Esophagus muscularis mucosa (tissue), 4 donors: Measurements from ENCODE around the gene ACACB. TPM values are rescaled to one million over a fixed set of nuclear protein-coding genes. Genes with fewer than 3 reads are reported as not detected.

Source experiments
- DNase-seq: peaks from one replicate; pipeline ENCODE4 v3.0.0-alpha.2; 2017; ENCODE audit errors: extremely low spot score
- H3K27ac ChIP-seq, 4 donors: fragments of 200-600 bp; sonication (generic); replicated peaks in 1 of 4; 1 replicate in 3 of 4; 2 replicates in 1 of 4; pipeline ENCODE4 v1.5.1; 2016 to 2019; ENCODE audit warnings: mild to moderate bottlenecking in 1 of 4
- H3K27me3 ChIP-seq, 4 donors: fragments of 200-600 bp; sonication (generic); one replicate each; pipeline versions ENCODE4 v1.5.1 to v1.6.0; 2016 to 2019
- H3K36me3 ChIP-seq, 4 donors: fragments of 200-600 bp; sonication (generic); one replicate each; pipeline ENCODE4 v1.5.1; 2016 to 2019
- H3K4me1 ChIP-seq, 4 donors: fragments of 200-600 bp; sonication (generic); one replicate each; pipeline ENCODE4 v1.5.1; 2016 to 2019
- H3K4me3 ChIP-seq, 4 donors: fragments of 200-600 bp; sonication (generic); 1 replicate in 2 of 4; 2 replicates in 2 of 4; pipeline ENCODE4 v1.5.1; 2016 to 2019; ENCODE audit warnings: mild to moderate bottlenecking in 4 of 4, moderate library complexity in 1 of 4
- H3K9me3 ChIP-seq, 4 donors: fragments of 200-600 bp; sonication (generic); 1 replicate in 3 of 4; 2 replicates in 1 of 4; pipeline ENCODE4 v1.5.1; 2016 to 2019
- EP300 ChIP-seq: sonication (generic); formaldehyde crosslinking; IDR thresholded peaks from one replicate; pipeline ENCODE4 v1.6.1; 2017; ENCODE audit warnings: antibody characterized with exemption
- POLR2A ChIP-seq: fragments of 450-650 bp; IDR thresholded peaks from one replicate; pipeline ENCODE4 v1.6.1; 2017; ENCODE audit warnings: antibody characterized with exemption, moderate library complexity, mild to moderate bottlenecking, low read depth
- POLR2AphosphoS5 ChIP-seq, 2 donors: sonication (generic); formaldehyde crosslinking; IDR thresholded peaks; one replicate each; pipeline ENCODE4 v1.6.1; 2017; ENCODE audit warnings: antibody characterized with exemption in 2 of 2
- WGBS: methylation state at CpG from one replicate; pipeline ENCODE4 v1.1.5; 2018; 5-methylcytosine and 5-hydroxymethylcytosine counted together
- intact Hi-C: fragments of 100-400 bp; cut with DNase I; formaldehyde crosslinking; loops from one replicate; pipeline ENCODE4 v1.15.1; 2023
- total RNA-seq, 4 donors: library from RNA; depleted of rRNA; stranded (reverse); fragments of >200 nt; gene quantifications; one replicate each; pipeline versions ENCODE4 v1.1.0 to v1.2.1, GENCODE V29; 2016
- TF ChIP-seq, protein P1 (sequence below), 3 experiments: fragments of 200-600 bp in 2 of 3; fragments of 450-650 bp in 1 of 3; sonication (generic) in 2 of 3; IDR thresholded peaks; one replicate each; pipeline ENCODE4 v1.5.1; 2017 to 2019; ENCODE audit warnings: antibody characterized with exemption in 3 of 3, mild to moderate bottlenecking in 2 of 3, moderate library complexity in 1 of 3

The ACACB gene
- total RNA-seq, 4 donors from 2014 or later = 59.6 to 134 (median 108) TPM

GRCh38 chr12:109288571-109288970 is 172.2 kb downstream of the ACACB start:
- intact Hi-C loops = no loop called here
- Histone ChIP-seq H3K27me3 (no peaks in the 10 kb centered on the region), H3K27ac (no peak overlapping the region), H3K4me1 (peaks cover 5 to 28% (median 26%) of the 10 kb centered on the region in 4 donors), H3K36me3 (no peaks in the 10 kb centered on the region), H3K9me3 (no peaks in the 10 kb centered on the region), H3K4me3 (no peak overlapping the region)
- no peak for DNase-seq
- TF ChIP-seq POLR2AphosphoS5 (IDR thresholded peaks at IDR 0.05) = no peak
- TF ChIP-seq, protein P1, sequence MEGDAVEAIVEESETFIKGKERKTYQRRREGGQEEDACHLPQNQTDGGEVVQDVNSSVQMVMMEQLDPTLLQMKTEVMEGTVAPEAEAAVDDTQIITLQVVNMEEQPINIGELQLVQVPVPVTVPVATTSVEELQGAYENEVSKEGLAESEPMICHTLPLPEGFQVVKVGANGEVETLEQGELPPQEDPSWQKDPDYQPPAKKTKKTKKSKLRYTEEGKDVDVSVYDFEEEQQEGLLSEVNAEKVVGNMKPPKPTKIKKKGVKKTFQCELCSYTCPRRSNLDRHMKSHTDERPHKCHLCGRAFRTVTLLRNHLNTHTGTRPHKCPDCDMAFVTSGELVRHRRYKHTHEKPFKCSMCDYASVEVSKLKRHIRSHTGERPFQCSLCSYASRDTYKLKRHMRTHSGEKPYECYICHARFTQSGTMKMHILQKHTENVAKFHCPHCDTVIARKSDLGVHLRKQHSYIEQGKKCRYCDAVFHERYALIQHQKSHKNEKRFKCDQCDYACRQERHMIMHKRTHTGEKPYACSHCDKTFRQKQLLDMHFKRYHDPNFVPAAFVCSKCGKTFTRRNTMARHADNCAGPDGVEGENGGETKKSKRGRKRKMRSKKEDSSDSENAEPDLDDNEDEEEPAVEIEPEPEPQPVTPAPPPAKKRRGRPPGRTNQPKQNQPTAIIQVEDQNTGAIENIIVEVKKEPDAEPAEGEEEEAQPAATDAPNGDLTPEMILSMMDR (IDR thresholded peaks at IDR 0.05) = no peak
- no peak for TF ChIP-seq EP300
- no peak for TF ChIP-seq POLR2A
- WGBS = 81% methylated on average over 1 of the region's 1 CpG

DNA sequence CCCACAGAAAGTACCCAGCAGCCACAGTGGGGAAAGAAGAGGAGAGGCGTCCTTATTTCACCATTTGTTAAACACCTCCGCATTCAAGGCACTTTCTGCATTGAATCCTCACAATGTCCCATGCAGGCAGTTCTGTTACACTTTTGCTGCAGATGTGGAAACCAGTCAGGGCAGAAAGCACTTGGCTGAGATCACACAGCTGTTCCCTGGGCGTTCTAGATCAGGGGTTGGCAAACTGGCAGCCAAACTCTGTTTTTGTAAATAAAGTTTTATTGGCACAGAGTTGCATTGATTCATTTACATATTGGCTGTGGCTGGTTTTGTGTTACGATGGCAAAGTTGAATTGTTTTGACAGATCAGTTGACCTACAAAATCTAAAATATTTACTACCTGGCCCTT is 172.6 kb downstream of the ACACB start:
- H3K36me3 ChIP-seq = no peaks in the 10 kb centered on the region
- H3K4me1 ChIP-seq = peaks cover 5 to 24% (median 21%) of the 10 kb centered on the region in 4 donors
- H3K9me3 ChIP-seq = no peaks in the 10 kb centered on the region
- no peak overlapping the region for H3K4me3 ChIP-seq
- DNase-seq = no peak
- no peak overlapping the region for H3K27ac ChIP-seq
- 69% methylated on average over 4 of the region's 4 CpGs for WGBS
- intact Hi-C loops = no loop called here
- H3K27me3 ChIP-seq = no peaks in the 10 kb centered on the region
- TF ChIP-seq EP300 = no peak
- TF ChIP-seq POLR2A = no peak
- TF ChIP-seq, protein P1 (IDR thresholded peaks at IDR 0.05) = no peak
- TF ChIP-seq POLR2AphosphoS5 (IDR thresholded peaks at IDR 0.05) = no peak

DNA sequence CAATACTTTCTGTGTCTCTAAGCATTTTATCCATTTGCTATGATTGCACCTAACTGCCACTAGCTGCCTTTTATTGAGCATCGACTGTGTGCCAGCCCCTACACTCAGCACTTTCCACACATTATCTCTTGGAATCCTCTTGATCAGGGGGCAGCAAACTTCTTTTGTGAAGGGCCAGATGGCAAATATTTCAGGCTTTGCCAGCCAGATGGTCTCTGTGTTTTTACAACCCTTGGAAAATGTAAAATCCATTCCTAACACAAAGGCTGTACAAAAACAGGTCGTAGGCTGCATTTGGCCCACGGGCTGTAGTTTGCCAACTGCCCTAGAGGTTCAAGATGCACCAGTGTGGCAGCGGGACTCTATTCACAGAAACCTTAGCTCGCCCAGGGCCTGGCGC is 173.2 kb downstream of the ACACB start:
- Histone ChIP-seq H3K9me3 (no peaks in the 10 kb centered on the region), H3K27ac (no peak overlapping the region), H3K4me3 (no peak overlapping the region), H3K36me3 (no peaks in the 10 kb centered on the region), H3K27me3 (no peaks in the 10 kb centered on the region), H3K4me1 (peaks cover 5 to 20% (median 18%) of the 10 kb centered on the region in 4 donors)
- WGBS = 87% methylated on average over 6 of the region's 6 CpGs
- intact Hi-C loops = no loop called here
- no peak for TF ChIP-seq POLR2AphosphoS5 (IDR thresholded peaks at IDR 0.05)
- TF ChIP-seq POLR2A = no peak
- TF ChIP-seq, protein P1 (IDR thresholded peaks at IDR 0.05) = no peak
- no peak for TF ChIP-seq EP300
- DNase-seq = no peak

DNA sequence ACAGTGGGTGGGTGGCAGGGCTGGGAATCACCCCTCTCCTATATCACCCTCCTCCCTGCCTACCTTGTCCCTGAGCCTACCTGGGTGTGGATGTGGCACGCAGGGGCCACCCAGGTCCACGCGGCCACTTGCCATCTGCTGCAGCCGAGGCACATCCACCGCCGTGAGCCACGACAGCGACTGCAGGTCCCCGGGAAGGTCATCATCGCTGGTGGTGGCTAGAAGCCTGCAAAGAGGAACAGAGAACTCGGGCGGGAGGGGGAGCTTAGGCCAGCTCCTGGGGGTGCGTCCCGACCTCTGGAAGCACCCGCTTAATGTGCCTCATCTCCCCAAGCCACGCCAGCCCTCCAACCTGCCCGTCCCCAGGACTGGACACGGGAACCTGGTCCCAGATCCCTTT is 173.7 kb downstream of the ACACB start:
- Histone ChIP-seq H3K36me3 (no peaks in the 10 kb centered on the region), H3K4me3 (no peak overlapping the region), H3K9me3 (no peaks in the 10 kb centered on the region), H3K27me3 (no peaks in the 10 kb centered on the region), H3K4me1 (peaks cover 5 to 20% (median 18%) of the 10 kb centered on the region in 4 donors), H3K27ac (no peak overlapping the region)
- WGBS = 92% methylated on average over 11 of the region's 18 CpGs
- intact Hi-C loops = no loop called here
- no peak for DNase-seq
- no peak for TF ChIP-seq EP300
- TF ChIP-seq, protein P1 (IDR thresholded peaks at IDR 0.05) = no peak
- no peak for TF ChIP-seq POLR2A
- no peak for TF ChIP-seq POLR2AphosphoS5 (IDR thresholded peaks at IDR 0.05)

DNA sequence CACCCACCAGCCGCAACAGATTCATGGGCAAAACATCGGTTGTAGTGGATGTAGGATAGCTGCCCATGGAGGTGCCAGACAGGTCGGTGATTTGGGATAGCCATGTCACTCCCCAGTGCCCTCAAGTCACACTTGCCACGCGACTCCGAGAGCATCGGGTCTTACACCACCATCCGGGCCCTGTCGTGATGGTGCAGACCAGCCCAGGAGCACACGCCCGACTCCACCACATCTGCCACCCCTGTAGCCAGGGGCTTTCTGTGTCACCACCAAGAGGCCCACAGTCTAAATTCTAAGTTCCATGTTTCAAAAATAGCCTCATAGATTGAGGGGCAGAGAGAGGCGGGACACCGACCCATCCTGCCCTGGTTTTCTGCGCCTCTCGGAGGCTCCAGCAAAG is 174.7 kb downstream of the ACACB start:
- H3K27me3 ChIP-seq = no peaks in the 10 kb centered on the region
- no peak for DNase-seq
- intact Hi-C loops = no loop called here
- H3K4me1 ChIP-seq = peaks cover 5 to 20% (median 18%) of the 10 kb centered on the region in 4 donors
- H3K36me3 ChIP-seq = no peaks in the 10 kb centered on the region
- no peaks in the 10 kb centered on the region for H3K9me3 ChIP-seq
- WGBS = 28% methylated on average over 11 of the region's 15 CpGs
- peak overlapping the region; percentile 42 to 47 (median 46) for H3K4me3 ChIP-seq
- H3K27ac ChIP-seq = peak overlapping the region; percentile 68 to 80 (median 72)
- TF ChIP-seq, protein P1 (IDR thresholded peaks at IDR 0.05) = no peak
- TF ChIP-seq POLR2AphosphoS5 (IDR thresholded peaks at IDR 0.05) = no peak
- TF ChIP-seq POLR2A = no peak
- TF ChIP-seq EP300 = no peak
